Nucleus accumbens (tissue), 56 donors: ENCODE results near the gene PRRT1B.
"Not testable (repeated sequence)": the region's sequence is repeated elsewhere in the genome, so short reads cannot be mapped to it uniquely, and the experiment has no call there.

Experiments
- DNase-seq, 56 donors: peaks; one replicate each; lab custom pipeline; 2025; lab: John Stamatoyannopoulos, UW

PRRT1B gene

GRCh38 chr9:131545003-131545785, at the start of gene PRRT1B:
PRRT1B (plus strand) TSS chr9:131545523; CDS start chr9:131545616, 93 bp downstream.
- no peak for DNase-seq

GRCh38 chr9:131495785-131496184, 49.5 kb upstream of the PRRT1B start:
- no peak for DNase-seq

GRCh38 chr9:131496844-131497405, 48.4 kb upstream of the PRRT1B start:
- no peak for DNase-seq

GRCh38 chr9:131499254-131499767, 46.0 kb upstream of the PRRT1B start:
- DNase-seq, result no peak

GRCh38 chr9:131500377-131500776, 44.9 kb upstream of the PRRT1B start:
- peak in 1 of 56 donors; percentile 7 for DNase-seq

GRCh38 chr9:131500939-131501541, 44.3 kb upstream of the PRRT1B start:
- no peak for DNase-seq

- peak; percentile 12 to 92 (median 80) for DNase-seq
Observed at GRCh38 chr9:131502781-131503625, 42.3 kb upstream of the PRRT1B start, which contains the start of gene POMT1. POMT1 (plus strand) TSS chr9:131502918; CDS start chr9:131504219, 1,301 bp downstream.

GRCh38 chr9:131503626-131504465, 41.5 kb upstream of the PRRT1B start:
- peak in 1 of 56 donors; percentile 19 for DNase-seq

GRCh38 chr9:131505012-131505411, 40.3 kb upstream of the PRRT1B start:
- no peak for DNase-seq

GRCh38 chr9:131511416-131511815, 33.9 kb upstream of the PRRT1B start:
- no peak for DNase-seq

GRCh38 chr9:131511880-131512279, 33.4 kb upstream of the PRRT1B start:
- no peak for DNase-seq

- no peak for DNase-seq
Observed at GRCh38 chr9:131513177-131513576, 32.1 kb upstream of the PRRT1B start.

- not testable (repeated sequence) for DNase-seq
Observed at GRCh38 chr9:131515559-131516031, 29.7 kb upstream of the PRRT1B start.

GRCh38 chr9:131516100-131516499, 29.2 kb upstream of the PRRT1B start:
- no peak for DNase-seq

GRCh38 chr9:131516930-131517329, 28.4 kb upstream of the PRRT1B start:
- DNase-seq, result no peak

GRCh38 chr9:131517761-131518190, 27.5 kb upstream of the PRRT1B start:
- DNase-seq, result peak in 37 of 56 donors; percentile 2 to 70 (median 37)

GRCh38 chr9:131518553-131518952, 26.8 kb upstream of the PRRT1B start:
- no peak for DNase-seq

- no peak for DNase-seq
Observed at GRCh38 chr9:131520503-131520902, 24.8 kb upstream of the PRRT1B start.

- DNase-seq, result no peak
Observed at GRCh38 chr9:131521203-131521602, 24.1 kb upstream of the PRRT1B start.
